HG02938 (cell line): ENCODE results near the gene POLR2B.
"Not testable (repeated sequence)": the region's sequence is repeated elsewhere in the genome, so short reads cannot be mapped to it uniquely, and the experiment has no call there.

Experiments
- ATAC-seq: cut with Tn5 transposase; IDR thresholded peaks from one replicate; pipeline ENCODE4 v1.9.1; 2021; ENCODE audit warnings: mild to moderate bottlenecking, moderate library complexity; ENCODE audit not compliant: unreplicated experiment

The POLR2B gene

GRCh38 chr4:57051095-57051494 lies 72.4 kb downstream of the POLR2B start:
- ATAC-seq = no peak

DNA sequence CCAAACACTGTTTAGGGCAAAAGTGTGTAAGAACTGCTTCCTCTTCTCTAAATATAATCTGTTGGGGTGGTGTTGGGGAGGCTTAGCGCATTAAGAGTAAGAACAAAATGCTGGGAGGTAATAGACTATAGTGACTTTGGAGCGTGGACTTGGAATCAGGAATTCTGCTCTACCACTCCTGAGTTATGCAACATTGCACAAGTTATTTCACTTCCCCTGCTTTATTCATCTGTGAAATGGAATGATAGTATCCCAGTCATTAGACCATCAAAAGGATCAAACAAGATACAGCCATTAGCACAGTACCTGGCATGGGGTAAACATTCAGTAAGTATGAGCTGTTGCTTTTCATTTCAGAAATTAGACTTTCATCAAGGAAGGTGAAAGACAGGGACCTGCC lies 72.8 kb downstream of the POLR2B start:
- no peak for ATAC-seq

GRCh38 chr4:57053508-57053907 lies 74.8 kb downstream of the POLR2B start:
- no peak for ATAC-seq

DNA sequence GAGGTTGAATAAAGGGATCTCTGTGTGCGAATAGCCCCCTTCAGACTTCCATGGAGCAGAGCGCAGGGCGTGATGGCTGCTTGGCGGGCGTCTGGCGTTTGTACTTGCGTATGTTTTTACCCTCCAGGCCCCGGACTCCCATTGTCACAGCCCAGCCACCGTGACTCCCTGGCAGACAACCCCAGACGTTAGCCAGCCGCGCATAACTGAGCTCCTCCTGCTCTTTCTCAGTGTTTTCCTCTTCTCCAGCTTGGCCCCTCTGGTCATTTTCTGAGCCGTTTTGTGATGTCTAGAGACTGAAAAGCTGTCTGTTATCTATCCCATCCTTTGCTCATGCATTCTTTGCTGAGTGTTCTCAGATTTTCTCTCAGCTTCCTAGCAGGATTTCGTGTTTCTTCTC lies 77.2 kb downstream of the POLR2B start:
- no peak for ATAC-seq

DNA sequence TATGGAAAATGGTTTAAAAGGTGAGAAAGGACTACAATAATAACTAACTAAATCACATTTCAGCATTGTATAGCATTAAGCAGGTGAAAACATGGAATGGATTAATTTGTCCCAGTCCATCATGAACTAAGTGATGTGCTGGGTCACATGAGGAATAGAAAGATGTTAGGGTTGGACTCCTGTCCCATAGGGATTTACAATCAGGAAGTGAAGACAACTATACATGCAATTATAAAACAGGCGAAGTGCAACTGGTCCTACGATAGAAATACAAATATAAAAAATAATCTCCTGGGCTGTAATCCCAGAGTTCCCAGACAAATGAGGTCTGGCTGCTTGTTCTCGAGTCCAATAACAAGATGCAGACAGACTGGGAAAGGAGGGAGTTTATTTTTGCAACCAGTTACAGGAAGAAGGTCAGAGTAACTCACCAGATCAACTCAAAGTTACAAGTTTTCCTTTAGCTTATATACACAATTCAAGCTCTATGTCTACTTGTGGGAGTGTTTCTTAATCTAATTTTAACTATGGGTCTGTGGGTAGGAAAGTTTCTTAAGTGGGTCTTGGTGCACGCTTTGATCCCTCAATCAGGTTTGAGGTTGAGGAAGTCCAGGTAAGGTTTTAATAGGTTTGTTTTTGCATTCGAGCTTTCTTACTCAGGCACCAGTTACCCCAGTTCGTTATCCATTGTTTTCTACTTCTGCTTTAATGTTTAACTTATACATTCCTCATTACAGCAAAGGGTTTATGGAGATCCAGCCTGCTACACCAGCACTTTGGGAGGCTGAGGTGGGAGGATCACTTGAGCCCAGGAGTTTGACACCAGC lies 81.4 kb downstream of the POLR2B start:
- no peak for ATAC-seq

DNA sequence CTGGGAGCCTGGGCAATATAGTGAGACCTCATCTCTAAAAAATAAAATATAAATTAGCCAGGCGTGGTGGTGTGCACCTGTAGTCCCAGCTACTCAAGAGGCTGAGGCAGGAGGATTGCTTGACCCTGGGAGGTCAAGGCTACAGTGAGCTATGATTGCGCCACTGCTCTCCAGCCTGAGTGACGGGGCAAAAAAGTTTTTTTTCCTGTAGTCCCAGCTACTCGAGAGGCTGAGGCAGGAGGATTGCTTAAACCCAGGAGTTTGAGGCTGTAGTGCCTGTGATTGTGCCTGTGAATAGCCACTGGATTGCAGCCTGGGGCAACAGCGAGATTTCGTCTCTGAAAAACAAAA lies 82.0 kb downstream of the POLR2B start:
- not testable (repeated sequence) for ATAC-seq

GRCh38 chr4:57061395-57061794 lies 82.7 kb downstream of the POLR2B start:
- ATAC-seq = no peak

DNA sequence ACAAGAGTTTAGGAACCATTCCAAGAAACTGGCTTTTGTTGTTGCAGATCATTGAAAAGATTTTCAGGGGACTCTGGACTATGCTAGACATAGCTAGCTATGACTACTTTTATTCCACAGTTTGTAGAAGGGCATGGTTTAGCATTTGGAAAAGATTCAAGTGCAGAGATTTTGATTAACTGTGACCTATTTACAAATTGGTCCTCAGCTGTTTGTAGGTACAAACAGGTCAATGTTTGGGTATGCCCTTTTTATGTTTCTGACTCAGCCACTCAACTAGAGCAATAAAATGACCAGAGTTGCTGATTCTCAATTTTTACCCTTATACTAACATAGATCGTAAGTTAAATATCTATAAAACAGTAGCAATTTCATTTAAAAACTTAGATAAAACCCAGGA lies 84.8 kb downstream of the POLR2B start:
- no peak for ATAC-seq

GRCh38 chr4:57064120-57064519 lies 85.4 kb downstream of the POLR2B start:
- ATAC-seq = no peak

- no peak for ATAC-seq
Measured at GRCh38 chr4:57064811-57065711, 86.4 kb downstream of the POLR2B start.

DNA sequence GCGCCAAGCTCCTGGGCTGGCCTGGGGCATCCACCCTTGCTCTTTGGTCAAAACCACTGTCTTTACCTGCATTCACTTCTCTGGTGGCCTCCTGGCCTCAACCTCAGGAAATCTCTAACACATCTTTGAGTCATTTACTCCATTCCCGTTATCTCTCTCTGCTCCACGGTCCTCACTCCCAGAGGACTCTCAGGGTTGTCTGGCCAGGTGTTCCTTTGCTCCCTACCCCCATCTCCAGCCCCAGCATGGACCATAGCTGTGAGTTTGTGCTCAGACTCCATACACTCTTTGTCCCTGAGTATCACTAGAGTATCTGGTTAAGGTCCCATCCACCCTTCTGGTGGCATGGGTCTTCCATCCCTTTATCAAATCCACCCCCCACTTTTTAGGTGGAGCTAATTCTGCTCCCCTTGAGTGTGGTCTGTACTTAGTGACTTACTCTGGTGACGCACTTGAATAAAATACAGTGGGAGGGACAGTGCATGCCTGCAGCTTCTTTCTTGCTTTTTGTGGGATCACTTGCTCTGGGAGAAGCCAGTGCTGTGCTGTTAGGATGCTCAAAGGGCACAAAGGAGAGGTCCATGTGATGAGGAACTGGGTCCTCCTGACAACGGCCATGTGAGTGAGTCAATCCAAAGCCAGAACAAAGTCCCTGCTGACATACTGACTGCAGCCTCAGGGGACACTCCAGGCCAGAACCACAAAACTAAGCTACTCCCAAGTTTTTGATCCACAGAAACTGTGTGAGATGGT lies 87.2 kb downstream of the POLR2B start:
- no peak for ATAC-seq

- ATAC-seq = no peak
Measured at GRCh38 chr4:57068237-57068981, 89.7 kb downstream of the POLR2B start.

- ATAC-seq = no peak
Measured at GRCh38 chr4:57070461-57070860, 91.8 kb downstream of the POLR2B start.

GRCh38 chr4:57071326-57071725 lies 92.6 kb downstream of the POLR2B start:
- no peak for ATAC-seq

GRCh38 chr4:57073559-57073958 lies 94.9 kb downstream of the POLR2B start:
- ATAC-seq = no peak

- no peak for ATAC-seq
Measured at GRCh38 chr4:57074744-57075143, 96.0 kb downstream of the POLR2B start.

DNA sequence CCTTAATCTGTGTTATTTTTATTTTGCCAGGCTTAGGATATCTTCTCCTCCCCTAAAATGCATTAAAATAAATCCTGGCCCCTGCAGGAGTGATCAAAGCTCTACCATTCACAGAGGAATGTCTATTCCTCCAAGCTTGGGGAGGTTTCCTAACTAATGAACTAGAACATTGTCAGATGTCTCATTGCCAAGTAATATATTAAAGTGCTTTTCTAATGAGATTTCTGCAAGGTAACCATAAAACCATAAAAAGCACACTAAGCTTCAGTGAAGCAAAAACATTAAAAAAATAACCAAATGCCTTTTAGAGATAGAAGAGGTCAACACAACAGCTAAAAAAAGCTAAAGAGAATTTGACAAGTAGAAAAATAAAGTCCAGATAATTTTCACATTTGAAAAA lies 96.7 kb downstream of the POLR2B start:
- no peak for ATAC-seq

- no peak for ATAC-seq
Measured at GRCh38 chr4:57076646-57077045, 98.0 kb downstream of the POLR2B start.

GRCh38 chr4:57077550-57078343 lies 99.1 kb downstream of the POLR2B start:
- ATAC-seq = no peak
